GM19351 (cell line): ENCODE measurements around the gene CHST12.
"Not testable (repeated sequence)": the region's sequence is repeated elsewhere in the genome, so short reads cannot be mapped to it uniquely, and the experiment has no call there.

Experiments
- ATAC-seq: cut with Tn5 transposase; IDR thresholded peaks from one replicate; pipeline ENCODE4 v1.9.1; 2021; ENCODE audit warnings: mild to moderate bottlenecking, moderate library complexity; ENCODE audit not compliant: unreplicated experiment

Gene CHST12

DNA sequence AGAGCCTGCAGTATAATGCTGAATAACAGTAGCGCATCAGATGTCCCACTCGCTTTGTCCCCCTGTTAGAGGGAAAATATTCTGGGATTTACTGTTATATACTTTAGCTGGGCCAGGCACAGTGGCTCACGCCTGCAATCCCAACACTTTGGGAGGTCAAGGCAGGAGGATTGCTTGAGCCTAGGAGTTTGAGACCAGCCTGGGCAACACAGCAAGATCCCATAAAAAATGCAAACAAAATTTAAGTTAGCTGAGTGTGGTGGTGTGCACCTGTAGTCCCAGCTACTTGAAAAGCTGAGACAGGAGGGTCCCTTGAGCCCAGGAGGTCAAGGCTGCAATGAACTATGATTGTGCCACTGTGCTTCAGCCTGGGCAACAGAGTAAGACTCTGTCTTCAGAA is 50.4 kb downstream of the CHST12 start:
- not testable (repeated sequence) for ATAC-seq

DNA sequence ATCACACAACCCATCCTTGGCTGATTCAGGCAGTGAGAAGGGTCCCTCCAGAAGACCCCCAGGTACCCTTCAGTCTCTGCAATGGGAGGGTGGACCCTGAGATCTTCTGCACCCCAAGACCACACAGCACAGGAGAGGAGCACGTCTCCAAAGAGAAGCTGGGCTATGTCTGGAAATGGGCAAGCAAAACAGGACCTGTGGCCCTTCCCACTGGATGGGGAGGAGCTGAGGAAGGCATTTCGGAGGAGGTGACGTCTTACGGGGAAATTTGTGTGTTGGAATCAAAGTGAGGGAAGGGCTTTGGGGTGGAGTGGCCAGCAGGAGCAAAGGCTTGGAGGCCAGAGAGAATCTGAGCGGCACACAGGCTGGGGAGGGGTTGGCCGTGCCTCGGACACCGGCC is 56.3 kb downstream of the CHST12 start:
- no peak for ATAC-seq

DNA sequence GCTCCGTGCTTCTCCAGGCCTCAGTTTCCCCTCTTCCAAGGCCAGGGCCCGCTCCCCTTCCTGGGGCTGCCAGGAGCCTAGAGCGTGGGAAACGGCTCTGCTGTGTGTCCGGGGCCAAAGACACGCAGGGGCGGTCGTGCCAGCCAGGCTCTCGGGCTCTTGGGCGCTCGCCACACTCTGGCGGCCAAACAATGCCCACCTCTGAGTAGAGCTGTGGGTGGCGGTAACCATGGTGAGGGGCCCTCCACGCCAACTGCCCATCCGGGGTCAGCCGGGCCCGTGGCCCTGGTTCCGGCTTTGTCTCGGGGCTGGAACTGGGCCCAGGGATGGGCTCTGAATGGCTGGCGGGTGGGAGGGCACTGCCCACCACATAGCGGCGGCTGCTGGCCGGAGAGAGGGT is 56.8 kb downstream of the CHST12 start:
- ATAC-seq: no peak

DNA sequence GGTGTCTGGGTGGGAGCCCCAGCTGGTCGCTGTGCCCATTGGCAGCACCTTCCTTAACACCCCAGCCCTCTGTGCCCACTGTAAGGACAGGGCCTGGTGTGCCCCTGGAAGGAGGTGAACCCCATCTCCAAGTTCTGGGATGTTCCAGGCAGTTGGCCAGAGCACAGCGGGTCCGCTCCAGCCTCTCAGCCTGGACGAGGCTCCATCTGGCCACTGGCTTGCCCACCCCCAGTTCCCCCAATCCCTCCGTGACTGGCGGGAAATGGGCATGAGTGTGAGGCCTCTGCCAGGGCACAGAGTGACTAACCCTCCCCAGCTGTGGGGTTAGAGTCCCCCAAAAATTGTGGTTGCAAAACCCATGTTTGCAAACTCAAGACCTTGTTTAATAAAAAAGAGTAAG is 57.2 kb downstream of the CHST12 start:
- ATAC-seq: no peak

DNA sequence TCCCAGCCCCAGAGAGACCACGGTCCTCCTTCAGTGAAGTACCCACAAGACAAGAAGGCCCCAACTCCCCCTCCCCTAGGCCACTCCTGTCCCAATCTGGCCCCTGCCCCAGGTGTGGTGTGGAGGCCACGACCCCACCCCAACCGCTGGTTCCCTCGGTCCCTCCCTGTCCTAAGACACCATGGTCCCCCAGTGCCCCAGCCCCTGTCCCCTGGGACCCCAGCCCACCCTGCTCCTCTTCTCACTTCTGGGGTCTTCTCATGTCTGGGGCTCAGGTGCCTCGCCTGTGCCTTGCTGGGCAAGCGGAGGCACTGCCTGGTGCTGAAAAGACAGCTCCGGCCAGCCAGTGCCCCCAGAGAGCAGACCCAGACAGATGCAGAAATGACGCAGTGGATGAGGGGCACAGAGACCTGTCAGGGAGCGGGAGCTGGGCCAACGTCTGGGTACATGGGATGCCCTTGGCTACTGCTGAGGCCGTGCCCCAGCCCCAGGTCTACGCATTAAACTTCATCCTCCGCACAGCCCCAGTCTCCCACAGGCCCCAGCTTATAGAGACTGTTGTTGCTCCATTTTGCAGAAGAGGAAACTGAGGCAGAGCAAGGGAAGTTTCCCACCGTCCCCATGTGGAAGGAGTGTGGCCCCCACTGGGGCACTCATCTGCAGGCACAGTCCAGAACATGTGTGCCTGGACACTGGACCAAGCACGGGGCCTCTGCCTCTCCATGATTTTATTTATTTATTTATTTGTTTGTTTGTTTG is 58.0 kb downstream of the CHST12 start:
- no peak for ATAC-seq

DNA sequence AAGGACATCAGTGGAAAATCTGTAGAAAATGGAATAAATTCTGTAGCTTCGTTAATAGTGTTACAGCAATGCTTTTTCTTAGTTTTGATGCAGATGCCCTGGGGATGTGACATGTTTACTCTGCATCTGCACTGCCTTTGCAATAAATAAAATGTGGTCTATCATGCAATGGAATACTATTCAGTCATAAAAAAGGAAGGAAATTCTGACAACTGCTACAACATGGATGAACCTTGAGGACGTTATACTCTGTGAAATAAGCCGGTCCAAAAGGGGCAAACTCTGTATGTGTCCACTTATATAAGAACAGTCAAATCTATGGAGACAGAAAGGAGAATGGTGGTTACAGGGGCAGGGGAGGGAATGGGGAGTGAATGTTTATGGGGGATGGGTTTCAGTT is 59.3 kb downstream of the CHST12 start:
- ATAC-seq: no peak

- no peak for ATAC-seq
These were observed 62.5 kb downstream of the CHST12 start for GRCh38 chr7:2465928-2466327.

GRCh38 chr7:2466675-2467074 is 63.3 kb downstream of the CHST12 start:
- no peak for ATAC-seq

- no peak for ATAC-seq
These were observed 64.8 kb downstream of the CHST12 start for GRCh38 chr7:2468227-2468626.

GRCh38 chr7:2469460-2470203 is 66.2 kb downstream of the CHST12 start:
- not testable (repeated sequence) for ATAC-seq

- no peak for ATAC-seq
These were observed 67.0 kb downstream of the CHST12 start for GRCh38 chr7:2470204-2471021.

DNA sequence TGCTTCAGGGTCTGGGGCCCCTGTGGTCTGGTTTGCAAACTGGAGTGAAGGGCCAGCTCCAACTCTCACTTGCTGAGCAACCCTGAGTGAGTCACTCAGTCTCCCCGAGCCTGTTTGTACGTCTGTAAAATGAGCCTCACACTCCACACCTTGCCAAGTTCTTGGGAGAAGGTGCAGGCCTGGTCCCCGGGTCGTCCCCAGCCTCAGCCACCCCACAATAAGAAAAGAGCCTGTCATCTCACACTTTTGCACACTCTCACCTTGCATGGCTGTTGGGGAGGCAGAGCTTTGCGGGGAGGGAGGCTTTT is 67.6 kb downstream of the CHST12 start:
- no peak for ATAC-seq

- no peak for ATAC-seq
These were observed 68.0 kb downstream of the CHST12 start for GRCh38 chr7:2471396-2471795.

DNA sequence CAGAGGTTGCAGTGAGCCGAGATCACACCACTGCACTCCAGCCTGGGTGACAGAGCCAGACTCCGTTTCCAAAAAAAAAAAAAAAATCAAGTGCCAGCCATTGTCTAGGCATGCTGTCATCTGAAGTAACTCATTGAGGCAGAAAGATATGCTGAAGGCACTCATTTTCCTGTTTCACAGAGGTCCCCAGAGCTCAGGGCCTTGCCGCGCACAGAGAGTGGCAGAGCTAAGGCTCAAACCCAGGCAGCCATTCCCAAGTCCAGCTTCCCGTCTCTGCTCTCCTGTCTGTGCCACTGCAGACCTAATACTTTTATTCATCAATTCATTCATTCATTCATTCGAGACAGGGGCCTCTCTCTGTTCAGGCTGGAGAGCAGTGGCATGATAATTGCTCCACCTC is 69.3 kb downstream of the CHST12 start:
- ATAC-seq: no peak

- no peak for ATAC-seq
These were observed 70.2 kb downstream of the CHST12 start for GRCh38 chr7:2473496-2474180.

DNA sequence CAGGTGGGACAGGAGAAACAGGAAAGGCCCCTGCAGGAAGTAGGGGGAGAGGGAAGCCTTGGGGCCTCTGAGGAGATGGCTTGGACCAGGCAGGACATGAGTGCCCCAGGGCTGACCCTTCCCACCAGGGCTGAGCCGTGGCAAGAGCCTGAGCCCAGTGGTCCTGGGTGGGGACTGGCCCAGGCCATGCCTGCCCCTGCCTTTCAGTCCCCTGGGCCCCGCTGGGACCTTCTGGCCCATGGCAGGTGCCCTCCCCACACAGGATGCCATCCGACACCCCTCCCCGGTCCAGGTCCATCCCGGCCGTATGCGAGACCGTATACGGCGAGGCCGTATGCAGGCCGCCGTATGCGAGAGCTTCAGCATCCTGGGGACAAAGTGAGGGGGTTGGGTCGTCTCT is 70.8 kb downstream of the CHST12 start:
- no peak for ATAC-seq

DNA sequence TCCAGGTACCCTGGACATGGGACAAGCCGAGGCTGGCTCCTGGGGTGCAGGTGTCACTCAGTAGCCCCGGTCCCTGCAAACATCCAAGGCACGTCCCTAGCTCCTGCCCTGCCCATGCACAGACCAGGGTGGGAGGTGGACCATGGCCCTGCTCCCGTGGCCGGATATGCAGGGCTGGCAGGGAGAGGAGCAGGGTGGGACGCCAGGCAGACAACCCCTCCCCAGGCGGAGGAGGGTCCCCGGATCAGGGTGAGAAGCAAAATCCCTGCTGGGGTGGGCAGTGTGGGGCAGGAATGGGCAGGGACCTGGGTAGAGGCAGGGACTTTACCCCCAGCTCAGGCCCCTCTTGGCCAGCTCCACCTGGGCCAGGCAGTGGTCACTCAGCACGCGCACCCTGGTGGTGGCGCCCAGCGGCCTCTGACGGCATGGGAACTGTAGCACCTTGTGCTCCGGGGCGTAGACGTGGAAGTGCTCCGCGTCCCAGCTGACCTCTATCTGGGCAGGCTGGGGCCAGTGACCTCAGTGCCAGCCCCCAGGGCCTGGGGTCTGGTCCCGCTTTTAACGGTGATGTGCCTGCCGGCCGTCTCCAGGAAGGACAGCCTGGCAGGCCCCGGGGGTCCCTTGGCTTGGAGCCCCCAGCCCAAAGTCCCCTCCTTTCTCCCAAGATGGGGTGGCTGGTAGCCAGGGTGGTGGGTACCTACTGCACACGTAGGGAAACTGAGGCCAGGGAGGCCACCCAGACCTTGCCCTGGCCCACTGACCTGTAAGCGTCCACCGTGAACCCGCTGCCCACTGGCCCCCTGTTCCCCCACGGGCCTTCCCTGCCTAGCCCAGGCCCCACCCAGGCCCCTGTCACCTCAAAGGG is 71.6 kb downstream of the CHST12 start:
- no peak for ATAC-seq

DNA sequence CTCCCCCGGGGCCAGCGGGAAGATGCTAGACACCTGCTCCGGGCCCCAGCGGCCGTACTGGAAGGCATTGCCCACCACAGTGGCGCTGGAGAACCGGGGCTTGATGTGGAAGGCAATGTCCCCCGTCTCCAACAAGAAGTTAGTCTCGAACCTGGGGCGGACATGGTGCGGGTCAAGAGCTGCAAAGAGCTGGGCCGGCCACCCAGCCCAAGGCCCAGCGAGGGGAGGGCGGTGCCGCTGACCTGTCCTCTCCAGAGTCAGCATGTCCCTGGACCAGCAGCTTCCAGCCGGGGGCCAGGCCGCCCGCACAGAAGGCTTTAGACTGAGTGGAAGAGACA is 72.2 kb downstream of the CHST12 start:
- no peak for ATAC-seq

GRCh38 chr7:2476298-2476697 is 72.9 kb downstream of the CHST12 start, which contains the start of gene GRIFIN:
GRIFIN (minus strand) TSS chr7:2476398; CDS start chr7:2476383, 15 bp downstream.
- ATAC-seq: no peak

DNA sequence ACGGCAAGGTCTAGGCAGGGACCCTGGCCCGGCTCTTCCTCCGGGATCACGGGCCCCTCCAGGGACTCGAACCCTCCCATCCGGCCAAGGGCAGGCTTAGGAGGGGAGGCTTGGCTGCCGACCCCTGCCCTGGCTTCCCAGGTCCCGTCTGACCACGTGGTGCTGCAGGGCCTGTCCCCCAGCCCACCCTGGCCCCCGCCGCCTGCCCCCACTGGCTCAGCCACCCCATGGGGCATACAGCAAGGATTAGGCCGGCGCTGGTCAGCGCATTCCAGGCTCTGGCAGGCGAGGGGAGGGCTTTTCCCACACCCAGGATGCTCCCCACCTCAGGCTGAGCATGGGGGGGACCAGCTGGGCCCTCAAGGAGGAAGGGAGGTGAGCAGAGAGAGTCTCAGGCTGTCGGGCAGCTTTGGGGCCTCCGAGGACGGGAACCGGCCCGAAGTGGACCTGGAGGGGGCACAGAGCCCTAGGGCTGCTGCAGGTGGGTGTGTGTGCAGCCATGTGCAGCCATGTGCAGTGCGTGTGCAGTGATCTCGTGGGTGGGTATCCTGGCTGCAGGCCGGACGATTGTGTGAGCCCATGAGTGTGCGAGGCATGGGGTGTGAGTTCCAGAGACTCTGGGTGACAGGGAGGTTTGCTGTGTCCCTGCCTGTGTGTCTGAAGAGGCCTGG is 73.5 kb downstream of the CHST12 start:
- ATAC-seq: no peak
